Memory B cell (primary cell): ENCODE measurements around the gene IFITM5.
A peak's percentile ranks its signal among the peaks of the same experiment; 100 is the strongest.
"Not testable (repeated sequence)": the region's sequence is repeated elsewhere in the genome, so short reads cannot be mapped to it uniquely, and the experiment has no call there.

ENCODE experiments used
- ATAC-seq: fragments of 150-1000 bp; cut with Tn5 transposase; 2 replicates; pipeline ENCODE4 v1.10.0; 2021; ENCODE audit warnings: low read depth, mild to moderate bottlenecking, moderate library complexity
- DNase-seq, 2 donors: peaks; one replicate each; pipeline ENCODE4 v3.0.0; 2022; ENCODE audit warnings: low spot score in 2 of 2
- H3K27ac Mint-ChIP-seq: one replicate; pipeline ENCODE4 v1.8.0; 2022; ENCODE audit warnings: mild to moderate bottlenecking, moderate library complexity, mixed read lengths
- H3K27me3 Mint-ChIP-seq: one replicate; pipeline ENCODE4 v1.8.0; 2022; ENCODE audit warnings: mixed read lengths
- H3K36me3 Mint-ChIP-seq: one replicate; pipeline ENCODE4 v1.8.0; 2022; ENCODE audit warnings: mild to moderate bottlenecking, mixed read lengths
- H3K4me1 Mint-ChIP-seq: one replicate; pipeline ENCODE4 v1.8.0; 2022; ENCODE audit warnings: mixed read lengths
- H3K4me3 Mint-ChIP-seq: one replicate; pipeline ENCODE4 v1.8.0; 2022; ENCODE audit warnings: mild to moderate bottlenecking, moderate library complexity, mixed read lengths
- H3K9me3 Mint-ChIP-seq: one replicate; pipeline ENCODE4 v1.8.0; 2022; ENCODE audit warnings: mixed read lengths

IFITM5 gene

DNA sequence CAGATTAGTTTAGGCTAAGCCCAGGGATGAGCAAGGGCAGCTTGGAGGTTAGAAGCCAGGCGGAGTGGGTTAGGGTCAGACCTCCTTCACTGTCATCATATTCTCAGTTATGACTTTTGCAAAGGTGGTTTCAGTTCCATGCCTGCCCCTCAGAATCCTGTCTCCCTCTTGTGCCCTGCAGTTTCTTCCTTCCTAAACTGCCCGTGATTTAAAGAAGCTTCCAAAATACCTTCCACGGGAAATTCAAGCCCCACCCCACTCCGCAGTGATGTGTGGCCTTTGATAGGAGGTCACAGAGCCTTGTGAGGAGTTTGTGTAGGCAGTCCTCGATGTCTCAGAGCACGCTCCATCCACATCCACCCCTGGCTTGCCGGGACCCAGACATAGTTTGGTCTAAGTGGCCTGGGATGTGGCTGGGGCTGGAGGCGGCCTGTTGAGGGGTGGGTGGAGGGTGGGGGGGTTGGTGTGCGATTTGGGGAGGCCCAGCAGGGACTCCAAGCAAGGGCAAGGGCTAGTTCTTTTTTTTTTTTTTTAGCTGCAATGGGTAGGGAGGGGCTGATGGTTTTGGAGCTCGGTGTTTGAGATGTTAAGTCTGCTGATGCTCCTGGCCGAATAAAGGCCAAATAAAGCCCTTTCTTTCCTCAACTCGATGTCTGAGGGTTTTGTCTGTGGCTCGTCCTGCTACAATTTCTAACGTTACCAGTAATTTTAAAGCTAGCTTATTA, 12.9 kb upstream of the IFITM5 start:
- peak overlapping the region; percentile 38 for H3K27ac Mint-ChIP-seq
- no peaks in the 10 kb centered on the region for H3K36me3 Mint-ChIP-seq
- peak overlapping the region; percentile 68 for H3K4me3 Mint-ChIP-seq
- H3K27me3 Mint-ChIP-seq: no peaks in the 10 kb centered on the region
- no peak for DNase-seq
- ATAC-seq: no peak
- H3K4me1 Mint-ChIP-seq: peaks cover 31% of the 10 kb centered on the region
- H3K9me3 Mint-ChIP-seq: no peaks in the 10 kb centered on the region

DNA sequence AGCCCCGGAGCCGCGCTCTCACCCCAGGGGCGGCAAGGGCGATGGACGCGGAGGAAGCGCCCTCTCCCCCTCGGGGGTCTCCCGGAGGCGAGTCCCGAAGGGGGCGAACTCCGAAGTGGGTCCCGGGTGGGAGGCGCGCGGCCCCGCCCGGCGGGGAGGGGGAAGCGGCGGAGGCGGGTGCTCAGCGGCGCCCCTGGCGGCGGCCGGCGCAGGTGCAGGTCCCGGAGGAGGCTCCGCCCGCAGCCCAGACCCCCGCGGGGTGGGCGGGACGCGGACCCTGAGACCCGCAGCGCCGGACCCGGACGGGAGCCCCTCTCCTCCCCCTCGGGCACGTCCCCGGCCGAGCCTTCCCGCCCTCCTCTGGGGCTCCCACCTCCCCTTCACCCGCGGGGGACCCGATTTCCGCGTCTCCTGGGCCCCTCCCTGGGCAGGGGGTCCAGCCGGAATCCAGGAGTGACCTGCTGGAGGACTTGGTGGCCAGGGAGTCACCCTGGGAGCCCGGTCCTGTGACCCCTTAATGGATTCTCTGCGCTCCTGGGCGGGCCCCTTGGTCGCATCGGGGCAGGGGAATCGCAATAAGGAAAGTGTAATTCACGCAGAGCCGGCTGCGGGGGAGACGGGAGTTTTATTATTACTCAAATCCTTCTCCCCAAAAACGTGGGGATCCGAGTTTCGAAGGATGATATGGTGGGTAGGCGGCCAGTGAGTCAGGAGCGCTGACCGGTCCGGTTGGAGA, 11.9 kb upstream of the IFITM5 start:
- Mint-ChIP-seq H3K4me1 (peaks cover 30% of the 10 kb centered on the region), H3K4me3 (peak overlapping the region; percentile 68)
- H3K36me3 Mint-ChIP-seq, H3K27ac Mint-ChIP-seq, DNase-seq, H3K9me3 Mint-ChIP-seq, H3K27me3 Mint-ChIP-seq: not testable (repeated sequence)
- peak; percentile 48 for ATAC-seq

DNA sequence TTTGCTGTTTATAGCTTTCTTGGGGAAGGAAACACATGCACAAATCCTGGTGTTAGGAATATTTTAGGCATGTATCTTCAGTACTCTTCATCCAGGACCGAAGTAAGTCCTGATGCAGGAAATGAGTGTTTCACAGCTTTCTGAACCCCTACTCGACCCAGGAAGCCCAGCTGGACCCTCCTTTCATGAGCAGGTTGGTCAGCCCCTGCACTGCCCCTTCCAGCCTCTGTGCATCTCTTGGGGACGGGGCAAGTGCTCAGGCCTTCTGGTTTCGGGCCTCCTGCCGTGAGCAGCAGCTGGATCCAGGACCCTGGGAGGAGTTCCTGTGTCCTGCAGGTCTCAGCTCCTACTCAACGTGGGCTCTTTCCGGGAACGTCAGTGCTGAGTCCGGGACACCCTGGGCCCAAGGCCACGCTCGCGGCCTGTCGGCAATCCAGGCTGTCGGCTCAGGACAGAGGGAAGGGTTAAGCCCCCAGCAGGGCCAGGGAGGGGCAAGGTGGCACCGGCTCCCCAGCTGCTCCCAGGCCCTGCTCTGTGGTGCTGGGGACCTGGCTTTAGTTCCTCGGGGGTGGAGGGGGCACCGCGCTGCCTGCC, 10.8 kb upstream of the IFITM5 start:
- H3K36me3 Mint-ChIP-seq, DNase-seq, H3K9me3 Mint-ChIP-seq, H3K27me3 Mint-ChIP-seq, ATAC-seq: not testable (repeated sequence)
- H3K4me3 Mint-ChIP-seq: peak overlapping the region; percentile 93
- H3K4me1 Mint-ChIP-seq: peaks cover 30% of the 10 kb centered on the region
- H3K27ac Mint-ChIP-seq: peak overlapping the region; percentile 91

DNA sequence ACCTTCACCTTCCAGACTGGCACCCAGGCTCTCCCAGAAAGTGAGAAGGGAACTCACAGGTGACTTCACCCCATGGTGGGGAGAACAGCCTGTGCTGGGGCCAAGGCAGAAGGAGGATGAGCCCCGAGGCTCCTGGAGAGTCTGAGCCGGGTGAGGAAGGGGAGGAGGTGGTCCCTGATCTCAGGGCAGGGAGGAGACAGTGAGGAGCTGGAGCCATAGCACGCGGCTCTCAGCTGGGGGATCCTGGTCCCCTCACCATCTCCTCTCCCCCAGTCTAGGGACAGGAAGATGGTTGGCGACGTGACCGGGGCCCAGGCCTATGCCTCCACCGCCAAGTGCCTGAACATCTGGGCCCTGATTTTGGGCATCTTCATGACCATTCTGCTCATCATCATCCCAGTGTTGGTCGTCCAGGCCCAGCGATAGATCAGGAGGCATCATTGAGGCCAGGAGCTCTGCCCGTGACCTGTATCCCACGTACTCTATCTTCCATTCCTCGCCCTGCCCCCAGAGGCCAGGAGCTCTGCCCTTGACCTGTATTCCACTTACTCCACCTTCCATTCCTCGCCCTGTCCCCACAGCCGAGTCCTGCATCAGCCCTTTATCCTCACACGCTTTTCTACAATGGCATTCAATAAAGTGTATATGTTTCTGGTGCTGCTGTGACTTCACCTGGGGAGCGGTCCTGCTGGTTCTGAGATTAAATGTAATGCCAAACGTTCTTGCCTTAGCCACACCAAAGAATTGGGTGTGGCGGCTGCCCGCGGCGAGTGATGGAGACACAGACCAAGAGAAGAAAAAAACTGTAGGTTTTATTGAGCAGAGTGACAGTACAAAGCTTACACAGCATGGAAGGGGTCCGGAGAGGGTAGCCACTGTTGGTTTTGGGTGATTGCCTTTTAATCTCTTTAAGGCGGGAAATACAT, 9.7 kb upstream of the IFITM5 start:
- H3K36me3 Mint-ChIP-seq, DNase-seq, H3K9me3 Mint-ChIP-seq, H3K27me3 Mint-ChIP-seq: not testable (repeated sequence)
- Mint-ChIP-seq H3K4me3 (peak overlapping the region; percentile 93), H3K4me1 (peaks cover 24% of the 10 kb centered on the region), H3K27ac (peak overlapping the region; percentile 91)
- ATAC-seq: peak; percentile 2

DNA sequence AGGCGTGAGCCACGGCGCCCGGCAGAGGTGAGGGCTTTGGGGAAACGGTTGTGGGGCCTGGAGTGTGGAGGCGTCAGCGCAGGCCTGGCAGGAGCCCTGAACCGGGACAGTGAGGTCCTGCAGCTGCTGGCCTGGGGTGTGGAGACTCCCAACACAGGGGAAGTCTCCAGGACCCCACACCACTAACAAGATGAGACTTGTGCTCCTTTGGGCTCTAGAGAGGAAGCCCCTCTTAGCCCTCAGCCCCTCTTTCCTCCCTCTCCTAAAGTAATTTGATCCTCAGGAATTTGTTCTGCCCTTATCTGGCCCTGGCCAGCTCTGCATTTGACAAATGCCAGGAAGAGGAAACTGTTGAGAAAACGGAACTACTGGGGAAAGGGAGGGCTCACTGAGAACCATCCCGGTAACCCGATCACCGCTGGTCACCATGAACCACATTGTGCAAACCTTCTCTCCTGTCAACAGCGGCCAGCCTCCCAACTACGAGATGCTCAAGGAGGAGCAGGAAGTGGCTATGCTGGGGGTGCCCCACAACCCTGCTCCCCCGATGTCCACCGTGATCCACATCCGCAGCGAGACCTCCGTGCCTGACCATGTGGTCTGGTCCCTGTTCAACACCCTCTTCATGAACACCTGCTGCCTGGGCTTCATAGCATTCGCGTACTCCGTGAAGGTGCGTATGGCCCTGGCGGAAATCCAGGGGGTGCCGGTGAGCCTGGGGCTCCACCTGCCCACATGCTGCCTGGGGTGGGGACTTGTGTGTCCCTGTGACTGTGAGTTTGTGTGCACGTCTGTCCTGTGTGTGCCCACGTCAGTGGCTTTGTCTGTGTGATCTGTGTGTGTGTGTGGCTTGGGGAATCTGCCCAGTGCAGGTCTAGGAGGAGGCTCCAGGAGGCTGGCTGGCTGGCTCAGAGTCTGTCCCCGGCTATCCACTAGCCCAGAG, 8.7 kb upstream of the IFITM5 start, which contains the start of gene IFITM2:
TSS of gene IFITM2 (plus strand) at position 51 of the 943 bp plus-strand sequence. CDS start at position 428, 377 bp downstream.
- DNase-seq, H3K9me3 Mint-ChIP-seq, H3K36me3 Mint-ChIP-seq, H3K27me3 Mint-ChIP-seq: not testable (repeated sequence)
- Mint-ChIP-seq H3K27ac (peak within 1 kb of the TSS; percentile 91), H3K4me3 (peak within 1 kb of the TSS; percentile 93), H3K4me1 (peaks cover 24% of the 10 kb centered on the region)
- peak; percentile 61 for ATAC-seq

DNA sequence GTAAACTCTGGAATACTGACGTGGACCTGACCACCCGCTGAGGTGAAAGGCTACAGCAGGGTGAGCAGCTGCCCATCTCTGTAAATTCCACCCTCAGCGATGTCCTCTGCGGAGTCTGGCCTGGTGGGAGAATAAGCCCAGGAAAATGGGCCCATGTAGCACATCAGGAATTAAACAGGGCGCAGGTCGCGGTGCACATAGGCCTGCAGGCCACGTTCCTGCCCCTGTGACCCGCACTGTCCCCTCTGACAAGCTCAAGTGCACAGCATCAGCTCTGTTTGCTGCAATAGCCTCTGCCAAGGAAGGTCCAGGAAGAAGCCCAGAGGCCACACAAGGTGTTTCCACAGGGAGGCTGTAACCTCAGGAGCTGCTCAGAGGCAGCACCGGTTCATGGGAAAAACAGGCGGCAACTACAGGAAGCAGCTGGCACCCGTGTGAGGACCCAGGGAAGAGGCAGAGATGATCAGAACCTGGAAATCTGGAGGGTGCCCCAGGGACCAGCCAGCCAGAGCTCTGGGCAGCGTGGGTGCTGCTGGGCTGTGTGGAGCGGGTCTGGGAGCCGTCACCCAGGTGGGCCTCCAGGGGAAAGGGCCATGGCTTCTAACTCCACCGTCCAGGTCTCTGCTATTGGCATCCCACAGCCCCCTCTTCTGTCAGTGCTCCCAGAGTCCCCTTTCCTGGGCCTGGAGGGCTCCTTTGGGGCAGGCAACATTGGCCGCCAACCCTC, 7.5 kb upstream of the IFITM5 start:
- Mint-ChIP-seq H3K27me3 (no peaks in the 10 kb centered on the region), H3K9me3 (no peaks in the 10 kb centered on the region), H3K27ac (no peak overlapping the region), H3K4me1 (peaks cover 24% of the 10 kb centered on the region), H3K4me3 (peak overlapping the region; percentile 49), H3K36me3 (no peaks in the 10 kb centered on the region)
- no peak for DNase-seq
- ATAC-seq: no peak

DNA sequence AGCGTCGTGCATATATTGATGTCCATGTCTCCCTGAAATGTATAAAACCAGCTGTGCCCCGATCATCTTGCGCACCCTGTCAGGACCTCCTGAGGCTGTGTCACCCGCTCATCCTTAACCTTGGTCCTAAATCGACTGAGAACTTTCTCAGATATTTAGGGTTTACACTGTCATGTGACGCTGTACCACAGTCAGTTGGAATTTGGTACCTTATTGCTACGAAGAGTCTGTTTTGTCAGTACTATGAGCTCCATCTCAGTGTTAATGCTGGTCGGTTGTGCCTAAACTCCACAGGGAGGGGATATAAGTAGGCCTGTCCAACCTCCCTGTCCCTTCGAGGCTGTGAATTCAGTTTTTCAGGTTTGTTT, 6.5 kb upstream of the IFITM5 start:
- ATAC-seq (no peak), DNase-seq (no peak)
- peaks cover 24% of the 10 kb centered on the region for H3K4me1 Mint-ChIP-seq
- no peak overlapping the region for H3K27ac Mint-ChIP-seq
- no peak overlapping the region for H3K4me3 Mint-ChIP-seq
- no peaks in the 10 kb centered on the region for H3K9me3 Mint-ChIP-seq
- no peaks in the 10 kb centered on the region for H3K36me3 Mint-ChIP-seq
- no peaks in the 10 kb centered on the region for H3K27me3 Mint-ChIP-seq

DNA sequence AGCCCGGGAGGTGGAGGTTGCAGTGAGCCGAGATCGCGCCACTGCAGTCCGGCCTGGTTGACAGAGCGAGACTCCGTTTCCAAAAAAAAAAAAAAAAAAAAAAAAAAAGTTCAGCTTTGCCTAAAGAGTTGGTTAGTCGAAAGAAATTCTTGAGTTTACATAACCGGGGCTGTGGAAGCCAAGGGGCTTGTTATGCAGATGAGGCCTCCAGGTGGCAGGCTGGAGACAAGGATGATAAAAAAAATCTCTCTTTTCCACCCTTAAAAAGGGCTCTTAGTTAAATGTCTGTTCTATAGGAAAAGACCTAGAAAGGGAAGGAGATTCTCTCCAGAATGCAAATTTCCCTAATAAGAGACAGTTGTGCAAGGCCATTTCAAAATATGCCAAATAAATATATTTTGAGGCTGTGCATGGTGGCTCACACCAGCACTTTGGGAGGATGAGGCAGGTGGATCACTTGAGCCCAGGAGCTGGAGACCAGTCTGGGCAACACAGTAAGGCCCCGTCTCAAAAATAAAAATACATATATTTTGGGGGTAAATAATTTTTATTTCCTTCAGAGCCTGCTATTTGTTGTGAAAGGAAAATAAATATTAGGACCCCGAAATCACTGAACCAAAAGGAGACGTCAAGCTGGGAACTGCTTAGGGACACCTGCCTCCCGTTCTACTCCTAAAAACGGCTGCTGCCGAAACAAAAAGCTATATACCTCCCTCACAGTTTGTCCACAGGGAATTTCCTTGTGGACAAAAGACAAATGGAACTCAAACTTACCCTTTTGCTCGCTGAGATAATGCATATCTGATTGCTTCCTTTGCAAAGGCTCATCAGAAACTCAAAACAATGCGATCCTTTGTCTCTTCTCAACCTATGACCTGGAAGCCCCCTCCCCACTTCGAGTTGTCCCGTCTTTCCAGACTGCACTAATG, 5.9 kb upstream of the IFITM5 start:
- H3K36me3 Mint-ChIP-seq: no peaks in the 10 kb centered on the region
- peaks cover 27% of the 10 kb centered on the region for H3K4me1 Mint-ChIP-seq
- no peak overlapping the region for H3K27ac Mint-ChIP-seq
- ATAC-seq: peak; percentile 34
- H3K4me3 Mint-ChIP-seq: no peak overlapping the region
- no peaks in the 10 kb centered on the region for H3K27me3 Mint-ChIP-seq
- H3K9me3 Mint-ChIP-seq: no peaks in the 10 kb centered on the region
- no peak for DNase-seq

DNA sequence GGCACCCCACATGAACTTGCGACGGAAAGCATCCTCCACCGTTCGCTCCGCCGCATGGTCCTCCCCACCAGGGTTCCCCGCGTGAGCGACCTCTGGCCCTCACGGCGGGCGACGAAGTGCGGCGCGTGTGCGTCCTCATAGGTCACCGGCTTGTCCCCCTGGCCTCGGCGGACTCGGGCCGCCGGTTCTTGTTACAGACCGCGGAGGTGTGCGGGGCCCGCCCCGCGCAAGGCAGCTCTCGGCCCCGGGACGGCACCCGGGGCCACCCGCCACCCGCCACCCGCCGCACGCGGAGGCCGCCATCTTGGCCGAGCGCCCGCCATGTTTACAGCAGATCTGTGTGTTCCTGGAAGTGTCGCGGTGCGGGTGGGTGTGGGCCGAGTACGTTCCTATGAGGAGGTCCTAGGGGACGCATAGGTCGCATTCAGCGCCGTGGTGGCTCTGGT, 4.8 kb upstream of the IFITM5 start:
- Mint-ChIP-seq H3K4me1 (peaks cover 22% of the 10 kb centered on the region), H3K27me3 (no peaks in the 10 kb centered on the region), H3K9me3 (no peaks in the 10 kb centered on the region), H3K36me3 (no peaks in the 10 kb centered on the region), H3K4me3 (no peak overlapping the region), H3K27ac (no peak overlapping the region)
- no peak for ATAC-seq
- no peak for DNase-seq

DNA sequence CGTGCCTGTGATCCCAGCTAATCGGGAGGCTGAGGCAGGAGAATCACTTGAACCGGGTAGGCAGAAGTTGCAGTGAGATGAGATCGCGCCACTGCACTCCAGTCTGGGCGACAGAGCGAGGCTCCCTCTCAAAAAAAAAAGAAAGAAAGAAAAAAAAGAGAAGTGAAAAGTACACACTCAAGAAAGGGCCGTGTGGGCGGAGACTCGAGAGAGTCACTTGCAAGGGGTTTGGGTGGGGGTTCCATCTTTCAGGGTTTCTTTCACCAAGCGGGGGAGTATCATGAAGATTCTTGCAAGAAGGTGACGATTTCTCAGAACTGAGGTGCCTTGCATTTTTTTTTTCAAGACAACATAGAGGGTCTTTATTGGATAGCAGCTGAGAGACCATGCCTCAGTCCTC, 4.0 kb upstream of the IFITM5 start:
- peak; percentile 55 for ATAC-seq
- peak overlapping the region; percentile 47 for H3K4me3 Mint-ChIP-seq
- H3K27ac Mint-ChIP-seq: no peak overlapping the region
- H3K27me3 Mint-ChIP-seq: no peaks in the 10 kb centered on the region
- no peaks in the 10 kb centered on the region for H3K9me3 Mint-ChIP-seq
- H3K36me3 Mint-ChIP-seq: no peaks in the 10 kb centered on the region
- H3K4me1 Mint-ChIP-seq: peaks cover 19% of the 10 kb centered on the region
- no peak for DNase-seq

DNA sequence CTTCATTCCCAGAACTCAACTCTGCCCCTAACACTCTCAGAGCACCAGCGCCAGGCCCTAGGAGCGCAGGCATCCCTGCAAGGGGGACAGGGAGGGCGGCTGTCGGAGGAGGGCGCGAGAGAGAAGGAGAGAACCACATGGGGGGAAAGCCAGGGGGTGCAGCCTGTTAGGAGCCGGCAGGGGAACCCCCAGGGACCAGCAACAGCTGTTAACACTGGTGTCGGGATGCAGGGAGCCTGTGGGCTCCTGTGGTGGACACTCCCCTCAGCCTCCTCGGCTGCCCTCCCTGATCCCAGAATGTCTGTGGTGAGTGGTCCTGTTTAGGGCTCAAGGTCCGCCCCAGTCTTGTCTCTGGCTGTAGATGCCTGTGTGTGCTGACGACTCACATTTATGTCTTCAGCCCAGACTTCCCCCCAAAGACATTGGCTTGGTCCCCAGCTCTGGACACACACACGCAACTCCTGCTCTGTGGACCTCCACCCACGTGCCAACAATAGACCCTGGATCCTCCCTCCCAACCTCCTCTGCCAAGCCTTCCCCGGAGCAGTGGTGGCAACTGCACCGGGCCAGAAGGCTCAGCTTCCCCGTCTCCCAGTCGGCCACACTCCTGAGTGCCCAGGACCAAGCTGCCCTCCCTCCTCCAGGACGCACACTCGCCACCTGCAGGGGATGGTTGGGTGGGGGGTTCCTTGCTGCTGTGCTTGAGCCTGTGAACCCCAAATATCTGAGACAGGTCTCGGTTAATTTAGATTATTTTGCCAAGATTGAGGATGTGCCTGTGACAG, 817 bp upstream of the IFITM5 start:
- no peak for ATAC-seq
- Mint-ChIP-seq H3K4me1 (peaks cover 18% of the 10 kb centered on the region), H3K27ac (peak overlapping the region; percentile 26), H3K9me3 (no peaks in the 10 kb centered on the region), H3K27me3 (peaks cover 2% of the 10 kb centered on the region), H3K4me3 (no peak overlapping the region), H3K36me3 (no peaks in the 10 kb centered on the region)
- DNase-seq: no peak
